ENCODE results near the gene AR.

AR gene, protein sequence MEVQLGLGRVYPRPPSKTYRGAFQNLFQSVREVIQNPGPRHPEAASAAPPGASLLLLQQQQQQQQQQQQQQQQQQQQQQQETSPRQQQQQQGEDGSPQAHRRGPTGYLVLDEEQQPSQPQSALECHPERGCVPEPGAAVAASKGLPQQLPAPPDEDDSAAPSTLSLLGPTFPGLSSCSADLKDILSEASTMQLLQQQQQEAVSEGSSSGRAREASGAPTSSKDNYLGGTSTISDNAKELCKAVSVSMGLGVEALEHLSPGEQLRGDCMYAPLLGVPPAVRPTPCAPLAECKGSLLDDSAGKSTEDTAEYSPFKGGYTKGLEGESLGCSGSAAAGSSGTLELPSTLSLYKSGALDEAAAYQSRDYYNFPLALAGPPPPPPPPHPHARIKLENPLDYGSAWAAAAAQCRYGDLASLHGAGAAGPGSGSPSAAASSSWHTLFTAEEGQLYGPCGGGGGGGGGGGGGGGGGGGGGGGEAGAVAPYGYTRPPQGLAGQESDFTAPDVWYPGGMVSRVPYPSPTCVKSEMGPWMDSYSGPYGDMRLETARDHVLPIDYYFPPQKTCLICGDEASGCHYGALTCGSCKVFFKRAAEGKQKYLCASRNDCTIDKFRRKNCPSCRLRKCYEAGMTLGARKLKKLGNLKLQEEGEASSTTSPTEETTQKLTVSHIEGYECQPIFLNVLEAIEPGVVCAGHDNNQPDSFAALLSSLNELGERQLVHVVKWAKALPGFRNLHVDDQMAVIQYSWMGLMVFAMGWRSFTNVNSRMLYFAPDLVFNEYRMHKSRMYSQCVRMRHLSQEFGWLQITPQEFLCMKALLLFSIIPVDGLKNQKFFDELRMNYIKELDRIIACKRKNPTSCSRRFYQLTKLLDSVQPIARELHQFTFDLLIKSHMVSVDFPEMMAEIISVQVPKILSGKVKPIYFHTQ

GRCh38 chrX:67543818-67544217 lies at the start of gene AR:
AR (plus strand) TSS chrX:67544021; CDS start chrX:67545147, 1,126 bp downstream.
- DNase-seq (ENCODE audit: low read depth): peak; percentile 64

- DNase-seq (ENCODE audit: low read depth): no peak
These were observed 43.2 kb upstream of the AR start for GRCh38 chrX:67500617-67501016.

GRCh38 chrX:67503004-67503403 lies 40.8 kb upstream of the AR start:
- DNase-seq (ENCODE audit: low read depth): no peak

GRCh38 chrX:67503453-67503852 lies 40.4 kb upstream of the AR start:
- no peak for DNase-seq (ENCODE audit: low read depth)

DNA sequence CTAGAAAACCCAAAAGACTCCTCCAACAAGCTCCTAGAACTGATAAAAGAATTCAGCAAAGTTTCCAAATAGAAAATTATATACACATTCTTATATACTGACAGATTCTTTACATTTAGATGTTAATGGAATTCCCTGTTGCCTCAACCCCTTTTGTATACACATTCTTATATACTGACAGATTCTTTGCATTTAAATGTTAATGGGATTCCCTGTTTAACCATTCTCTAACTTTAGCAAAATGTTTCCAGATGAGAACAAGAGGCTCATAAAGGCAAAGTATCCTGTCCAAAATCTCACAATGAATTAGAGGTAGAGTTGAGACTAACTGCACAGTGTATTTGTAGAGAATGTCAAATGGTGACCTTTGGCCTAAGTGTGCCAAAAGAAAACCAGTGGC lies 23.1 kb upstream of the AR start:
- no peak for DNase-seq (ENCODE audit: low read depth)

- no peak for DNase-seq (ENCODE audit: low read depth)
These were observed 20.7 kb upstream of the AR start for GRCh38 chrX:67523002-67523681.

DNA sequence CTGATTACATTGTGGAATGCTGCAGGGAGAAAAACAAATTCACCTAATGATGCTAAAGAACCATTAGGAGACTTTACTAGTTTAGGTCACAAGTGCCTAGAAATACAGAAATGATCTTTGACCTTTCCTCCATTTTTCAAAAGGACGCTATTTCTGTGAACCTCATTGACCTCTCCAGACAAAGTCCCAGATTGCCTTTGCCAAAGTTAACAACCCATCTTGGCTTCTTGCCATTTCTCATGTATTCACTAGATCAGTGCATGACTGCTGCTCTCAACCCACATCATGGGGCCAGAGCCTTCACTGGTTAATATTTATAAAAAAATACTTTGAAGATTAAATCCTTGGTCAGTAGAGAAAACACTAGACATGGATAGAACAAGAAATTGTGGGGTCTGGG lies 19.9 kb upstream of the AR start:
- DNase-seq (ENCODE audit: low read depth): no peak

DNA sequence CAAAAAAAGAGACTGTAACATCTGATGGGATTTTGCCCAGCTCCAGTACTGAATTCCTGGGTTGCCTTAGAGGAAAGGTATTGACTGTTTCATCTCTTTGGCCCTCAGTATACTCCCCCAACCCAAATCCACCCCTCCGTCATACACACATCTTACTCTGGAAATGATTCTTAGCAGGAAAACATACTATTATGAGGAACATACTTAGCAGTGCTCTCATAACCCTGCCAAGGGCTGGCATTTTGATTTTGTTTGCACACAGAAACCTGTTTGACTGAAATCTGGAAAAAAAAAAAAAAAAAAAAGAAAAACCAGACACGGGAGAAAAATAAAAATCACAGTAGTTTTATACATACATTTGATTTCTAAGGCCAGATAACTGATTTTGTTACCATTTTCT lies 19.4 kb upstream of the AR start:
- no peak for DNase-seq (ENCODE audit: low read depth)

DNA sequence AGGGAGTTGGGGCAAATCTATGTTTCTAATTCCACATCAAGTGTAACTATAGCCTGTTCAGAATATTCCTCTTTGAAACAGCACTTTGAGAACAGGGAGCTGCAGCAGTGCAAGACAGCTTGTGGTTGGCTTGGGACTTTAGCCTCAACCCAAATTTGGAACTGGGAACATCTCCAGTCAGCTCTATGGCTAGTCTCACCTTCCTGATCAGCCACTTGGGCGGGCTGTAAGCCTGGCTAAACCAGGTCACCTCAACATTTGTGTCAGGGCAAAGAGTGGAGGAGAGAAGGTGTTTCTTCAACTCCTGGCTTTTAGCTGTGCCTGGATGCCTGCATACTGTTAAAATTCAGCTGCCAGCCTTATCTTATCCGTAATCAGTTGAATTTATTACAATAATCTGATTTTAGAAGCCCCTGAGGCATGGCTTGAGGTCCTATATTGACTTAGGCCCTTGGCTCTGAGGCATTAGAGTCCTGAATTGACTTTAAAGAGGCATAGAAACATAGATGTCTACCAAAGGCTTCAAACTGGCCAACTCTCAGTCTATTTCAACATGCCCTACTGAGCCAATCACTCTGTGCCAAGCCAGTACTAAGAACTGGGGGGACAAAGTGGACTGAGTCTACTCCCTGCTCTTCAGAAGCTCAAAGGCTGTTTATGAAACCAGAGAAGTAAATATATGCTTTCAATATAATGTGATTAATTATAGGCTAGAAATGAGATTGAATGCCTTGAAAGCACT lies 18.7 kb upstream of the AR start:
- no peak for DNase-seq (ENCODE audit: low read depth)

- DNase-seq (ENCODE audit: low read depth): no peak
These were observed 7.3 kb upstream of the AR start for GRCh38 chrX:67536564-67536963.

GRCh38 chrX:67538383-67538782 lies 5.4 kb upstream of the AR start:
- DNase-seq (ENCODE audit: low read depth): no peak

DNA sequence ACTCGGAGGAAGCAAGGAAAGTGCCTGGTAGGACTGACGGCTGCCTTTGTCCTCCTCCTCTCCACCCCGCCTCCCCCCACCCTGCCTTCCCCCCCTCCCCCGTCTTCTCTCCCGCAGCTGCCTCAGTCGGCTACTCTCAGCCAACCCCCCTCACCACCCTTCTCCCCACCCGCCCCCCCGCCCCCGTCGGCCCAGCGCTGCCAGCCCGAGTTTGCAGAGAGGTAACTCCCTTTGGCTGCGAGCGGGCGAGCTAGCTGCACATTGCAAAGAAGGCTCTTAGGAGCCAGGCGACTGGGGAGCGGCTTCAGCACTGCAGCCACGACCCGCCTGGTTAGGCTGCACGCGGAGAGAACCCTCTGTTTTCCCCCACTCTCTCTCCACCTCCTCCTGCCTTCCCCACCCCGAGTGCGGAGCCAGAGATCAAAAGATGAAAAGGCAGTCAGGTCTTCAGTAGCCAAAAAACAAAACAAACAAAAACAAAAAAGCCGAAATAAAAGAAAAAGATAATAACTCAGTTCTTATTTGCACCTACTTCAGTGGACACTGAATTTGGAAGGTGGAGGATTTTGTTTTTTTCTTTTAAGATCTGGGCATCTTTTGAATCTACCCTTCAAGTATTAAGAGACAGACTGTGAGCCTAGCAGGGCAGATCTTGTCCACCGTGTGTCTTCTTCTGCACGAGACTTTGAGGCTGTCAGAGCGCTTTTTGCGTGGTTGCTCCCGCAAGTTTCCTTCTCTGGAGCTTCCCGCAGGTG lies 637 bp downstream of the AR start:
- DNase-seq (ENCODE audit: low read depth): peak; percentile 4

DNA sequence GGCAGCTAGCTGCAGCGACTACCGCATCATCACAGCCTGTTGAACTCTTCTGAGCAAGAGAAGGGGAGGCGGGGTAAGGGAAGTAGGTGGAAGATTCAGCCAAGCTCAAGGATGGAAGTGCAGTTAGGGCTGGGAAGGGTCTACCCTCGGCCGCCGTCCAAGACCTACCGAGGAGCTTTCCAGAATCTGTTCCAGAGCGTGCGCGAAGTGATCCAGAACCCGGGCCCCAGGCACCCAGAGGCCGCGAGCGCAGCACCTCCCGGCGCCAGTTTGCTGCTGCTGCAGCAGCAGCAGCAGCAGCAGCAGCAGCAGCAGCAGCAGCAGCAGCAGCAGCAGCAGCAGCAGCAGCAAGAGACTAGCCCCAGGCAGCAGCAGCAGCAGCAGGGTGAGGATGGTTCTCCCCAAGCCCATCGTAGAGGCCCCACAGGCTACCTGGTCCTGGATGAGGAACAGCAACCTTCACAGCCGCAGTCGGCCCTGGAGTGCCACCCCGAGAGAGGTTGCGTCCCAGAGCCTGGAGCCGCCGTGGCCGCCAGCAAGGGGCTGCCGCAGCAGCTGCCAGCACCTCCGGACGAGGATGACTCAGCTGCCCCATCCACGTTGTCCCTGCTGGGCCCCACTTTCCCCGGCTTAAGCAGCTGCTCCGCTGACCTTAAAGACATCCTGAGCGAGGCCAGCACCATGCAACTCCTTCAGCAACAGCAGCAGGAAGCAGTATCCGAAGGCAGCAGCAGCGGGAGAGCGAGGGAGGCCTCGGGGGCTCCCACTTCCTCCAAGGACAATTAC lies 1.4 kb downstream of the AR start:
- peak; percentile 49 for DNase-seq (ENCODE audit: low read depth)

DNA sequence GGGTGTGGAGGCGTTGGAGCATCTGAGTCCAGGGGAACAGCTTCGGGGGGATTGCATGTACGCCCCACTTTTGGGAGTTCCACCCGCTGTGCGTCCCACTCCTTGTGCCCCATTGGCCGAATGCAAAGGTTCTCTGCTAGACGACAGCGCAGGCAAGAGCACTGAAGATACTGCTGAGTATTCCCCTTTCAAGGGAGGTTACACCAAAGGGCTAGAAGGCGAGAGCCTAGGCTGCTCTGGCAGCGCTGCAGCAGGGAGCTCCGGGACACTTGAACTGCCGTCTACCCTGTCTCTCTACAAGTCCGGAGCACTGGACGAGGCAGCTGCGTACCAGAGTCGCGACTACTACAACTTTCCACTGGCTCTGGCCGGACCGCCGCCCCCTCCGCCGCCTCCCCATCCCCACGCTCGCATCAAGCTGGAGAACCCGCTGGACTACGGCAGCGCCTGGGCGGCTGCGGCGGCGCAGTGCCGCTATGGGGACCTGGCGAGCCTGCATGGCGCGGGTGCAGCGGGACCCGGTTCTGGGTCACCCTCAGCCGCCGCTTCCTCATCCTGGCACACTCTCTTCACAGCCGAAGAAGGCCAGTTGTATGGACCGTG lies 2.2 kb downstream of the AR start:
- DNase-seq (ENCODE audit: low read depth): peak; percentile 35

- DNase-seq (ENCODE audit: low read depth): no peak
These were observed 2.9 kb downstream of the AR start for GRCh38 chrX:67546496-67547423.

- DNase-seq (ENCODE audit: low read depth): peak; percentile 49
These were observed 11.9 kb downstream of the AR start for GRCh38 chrX:67555578-67556203.

- DNase-seq (ENCODE audit: low read depth): peak; percentile 44
These were observed 14.4 kb downstream of the AR start for GRCh38 chrX:67558267-67558666.

Data from iris pigment epithelial cell (primary cell).